C4-2B (cell line): ENCODE data around the gene GAB3.

Experiments
- ZFX ChIP-seq: fragments of 450-650 bp; IDR thresholded peaks from 2 replicates; pipeline ENCODE4 v1.6.1; 2017
- TF ChIP-seq, protein P1 (sequence below): fragments of 450-650 bp; conservative IDR thresholded peaks from 2 replicates; pipeline ENCODE4 v1.5.1; 2017; ENCODE audit warnings: mild to moderate bottlenecking

DNA sequence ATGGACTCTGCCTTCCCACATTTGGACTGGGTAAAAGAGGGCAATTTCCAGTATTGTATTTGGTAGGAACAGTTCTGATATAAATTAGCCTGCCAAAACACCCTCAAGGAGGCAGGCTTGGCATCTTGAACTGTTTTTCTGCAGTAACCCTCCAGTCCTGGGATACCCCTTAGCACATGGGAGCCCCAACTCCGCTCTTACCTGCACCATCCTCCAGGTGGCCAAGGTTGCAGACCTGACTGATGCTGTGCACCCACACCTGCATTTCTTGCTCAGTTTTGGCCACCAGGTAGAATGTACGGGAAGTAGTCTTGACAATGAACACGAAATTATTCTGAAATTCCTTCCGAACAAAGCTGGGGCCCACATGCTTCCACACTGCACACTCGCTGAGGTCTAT is 35.1 kb downstream of the GAB3 start:
- TF ChIP-seq, protein P1, sequence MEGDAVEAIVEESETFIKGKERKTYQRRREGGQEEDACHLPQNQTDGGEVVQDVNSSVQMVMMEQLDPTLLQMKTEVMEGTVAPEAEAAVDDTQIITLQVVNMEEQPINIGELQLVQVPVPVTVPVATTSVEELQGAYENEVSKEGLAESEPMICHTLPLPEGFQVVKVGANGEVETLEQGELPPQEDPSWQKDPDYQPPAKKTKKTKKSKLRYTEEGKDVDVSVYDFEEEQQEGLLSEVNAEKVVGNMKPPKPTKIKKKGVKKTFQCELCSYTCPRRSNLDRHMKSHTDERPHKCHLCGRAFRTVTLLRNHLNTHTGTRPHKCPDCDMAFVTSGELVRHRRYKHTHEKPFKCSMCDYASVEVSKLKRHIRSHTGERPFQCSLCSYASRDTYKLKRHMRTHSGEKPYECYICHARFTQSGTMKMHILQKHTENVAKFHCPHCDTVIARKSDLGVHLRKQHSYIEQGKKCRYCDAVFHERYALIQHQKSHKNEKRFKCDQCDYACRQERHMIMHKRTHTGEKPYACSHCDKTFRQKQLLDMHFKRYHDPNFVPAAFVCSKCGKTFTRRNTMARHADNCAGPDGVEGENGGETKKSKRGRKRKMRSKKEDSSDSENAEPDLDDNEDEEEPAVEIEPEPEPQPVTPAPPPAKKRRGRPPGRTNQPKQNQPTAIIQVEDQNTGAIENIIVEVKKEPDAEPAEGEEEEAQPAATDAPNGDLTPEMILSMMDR: no peak
- no peak for TF ChIP-seq ZFX
